GM12873 (cell line): ENCODE data around the gene SLC37A4.
A peak's percentile ranks its signal among the peaks of the same experiment; 100 is the strongest.

Source experiments
- TF ChIP-seq, protein P1 (sequence below): IDR thresholded peaks from 2 replicates; pipeline ENCODE4 v1.5.1; 2012; ENCODE audit warnings: low read depth, mild to moderate bottlenecking, moderate library complexity, low read length, control low read depth; ENCODE audit not compliant: insufficient read depth; ENCODE audit errors: missing control alignments

The SLC37A4 gene

DNA sequence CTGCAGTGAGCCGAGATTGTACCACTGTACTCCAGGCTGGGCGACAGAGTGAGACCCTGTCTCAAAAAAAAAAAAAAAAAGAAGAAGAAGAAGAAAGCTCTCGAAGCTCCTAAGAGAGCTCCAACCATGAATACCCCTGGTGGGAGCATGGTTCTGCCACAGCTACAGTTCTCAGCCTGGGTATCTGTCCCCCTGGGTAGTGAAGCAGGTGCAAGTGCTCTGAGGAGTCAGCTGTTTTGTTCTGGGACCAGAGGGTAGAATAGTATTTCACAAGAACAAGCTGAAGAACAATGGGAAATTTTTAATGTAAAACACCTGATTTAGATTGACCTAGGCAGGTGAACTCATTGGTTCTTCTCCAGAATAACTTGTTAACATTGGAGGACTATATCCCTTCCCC, 30.6 kb upstream of the SLC37A4 start:
- TF ChIP-seq, protein P1, sequence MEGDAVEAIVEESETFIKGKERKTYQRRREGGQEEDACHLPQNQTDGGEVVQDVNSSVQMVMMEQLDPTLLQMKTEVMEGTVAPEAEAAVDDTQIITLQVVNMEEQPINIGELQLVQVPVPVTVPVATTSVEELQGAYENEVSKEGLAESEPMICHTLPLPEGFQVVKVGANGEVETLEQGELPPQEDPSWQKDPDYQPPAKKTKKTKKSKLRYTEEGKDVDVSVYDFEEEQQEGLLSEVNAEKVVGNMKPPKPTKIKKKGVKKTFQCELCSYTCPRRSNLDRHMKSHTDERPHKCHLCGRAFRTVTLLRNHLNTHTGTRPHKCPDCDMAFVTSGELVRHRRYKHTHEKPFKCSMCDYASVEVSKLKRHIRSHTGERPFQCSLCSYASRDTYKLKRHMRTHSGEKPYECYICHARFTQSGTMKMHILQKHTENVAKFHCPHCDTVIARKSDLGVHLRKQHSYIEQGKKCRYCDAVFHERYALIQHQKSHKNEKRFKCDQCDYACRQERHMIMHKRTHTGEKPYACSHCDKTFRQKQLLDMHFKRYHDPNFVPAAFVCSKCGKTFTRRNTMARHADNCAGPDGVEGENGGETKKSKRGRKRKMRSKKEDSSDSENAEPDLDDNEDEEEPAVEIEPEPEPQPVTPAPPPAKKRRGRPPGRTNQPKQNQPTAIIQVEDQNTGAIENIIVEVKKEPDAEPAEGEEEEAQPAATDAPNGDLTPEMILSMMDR, result no peak

DNA sequence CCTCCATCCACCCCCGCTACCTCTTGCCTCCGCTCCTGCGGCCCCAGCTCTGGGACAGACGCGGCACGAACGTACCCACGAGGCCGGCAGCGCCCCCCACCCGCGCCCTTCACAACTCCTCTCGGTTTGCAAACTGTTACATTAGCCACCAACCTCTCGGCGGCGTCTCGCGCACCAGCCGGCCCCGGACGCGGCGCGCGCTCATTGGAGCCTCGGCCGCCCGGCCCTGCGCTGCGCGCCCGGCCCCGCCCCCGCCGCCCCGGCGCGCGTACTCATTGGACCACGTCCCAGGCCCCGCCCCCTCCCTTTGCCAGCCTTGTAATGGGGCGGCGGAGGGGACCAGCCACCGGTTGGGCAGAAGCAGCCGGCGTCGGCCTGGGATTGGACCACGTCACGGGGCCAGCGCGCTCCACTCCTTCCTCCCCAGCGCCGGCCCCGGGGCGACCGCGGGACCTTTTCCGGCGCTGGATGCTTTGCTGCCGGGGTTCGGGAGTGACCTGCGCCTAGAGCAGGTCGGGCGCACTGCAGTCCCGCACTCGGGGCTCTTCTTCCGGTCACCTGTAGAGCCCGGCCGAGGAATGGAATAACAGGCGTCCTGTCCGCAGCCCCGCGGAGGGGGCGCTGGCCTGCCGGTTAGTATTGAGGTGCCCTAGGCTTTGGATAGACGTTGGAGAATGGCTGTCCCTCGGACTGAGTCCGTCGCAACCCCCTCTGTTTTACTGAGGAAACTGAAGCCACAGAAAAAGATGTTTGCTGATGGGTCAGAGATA, 26.5 kb upstream of the SLC37A4 start, which contains the start of gene HYOU1:
HYOU1 (minus strand) TSS at position 206 of the 770 bp plus-strand sequence. CDS start 1,045 bp downstream, outside the sequence.
- TF ChIP-seq, protein P1, result peak; percentile 26

DNA sequence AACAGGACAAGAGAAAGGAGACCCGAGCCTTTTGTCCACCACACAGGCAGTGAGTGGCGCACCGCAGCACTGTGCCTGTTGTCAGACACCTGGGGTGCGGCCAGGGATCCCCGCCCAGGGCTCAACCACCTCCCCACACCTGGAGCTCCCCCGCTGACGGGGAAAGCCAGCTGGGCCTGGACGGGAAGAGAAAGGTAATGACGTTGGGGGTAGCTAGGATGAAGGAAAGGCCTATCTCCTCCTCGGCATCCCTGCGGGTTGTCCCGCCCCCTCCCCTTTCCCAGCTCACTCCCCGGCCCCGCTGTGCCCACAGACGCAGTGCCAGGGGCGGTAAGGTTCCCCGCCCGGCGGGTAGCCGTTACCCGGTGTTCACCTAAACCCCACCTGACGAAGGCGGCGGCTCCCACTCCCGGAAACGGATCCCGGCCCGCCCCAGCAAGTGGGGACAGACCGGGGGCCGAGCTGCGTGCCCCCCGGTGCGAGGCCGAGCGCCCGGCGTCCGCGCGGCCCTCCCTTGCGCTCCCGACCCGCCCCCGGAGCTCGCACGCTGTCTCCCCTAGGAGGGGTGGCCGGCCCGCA, 25.8 kb upstream of the SLC37A4 start:
- TF ChIP-seq, protein P1, result no peak

GRCh38 chr11:119055901-119056300, 25.2 kb upstream of the SLC37A4 start:
- TF ChIP-seq, protein P1, result peak; percentile 38

DNA sequence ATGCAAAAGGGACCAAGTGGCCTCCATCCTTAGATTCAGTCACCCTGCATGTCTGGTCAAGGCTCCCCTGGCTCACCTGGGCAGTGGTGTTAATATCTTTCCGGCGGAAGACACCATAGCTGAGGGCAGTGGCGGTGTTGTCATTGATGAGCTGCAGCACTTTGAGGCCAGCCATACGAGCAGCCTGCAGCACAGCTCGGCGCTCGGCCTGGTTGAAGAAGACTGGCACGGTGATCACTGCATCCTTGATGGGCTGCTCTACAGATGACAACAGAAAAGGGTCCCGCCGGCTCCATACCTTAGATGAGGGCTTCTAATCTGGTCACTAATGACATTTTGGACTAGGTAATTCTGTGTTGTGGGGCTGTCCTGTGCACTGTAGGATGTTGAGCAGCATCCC, 23.7 kb upstream of the SLC37A4 start:
- TF ChIP-seq, protein P1, result no peak

DNA sequence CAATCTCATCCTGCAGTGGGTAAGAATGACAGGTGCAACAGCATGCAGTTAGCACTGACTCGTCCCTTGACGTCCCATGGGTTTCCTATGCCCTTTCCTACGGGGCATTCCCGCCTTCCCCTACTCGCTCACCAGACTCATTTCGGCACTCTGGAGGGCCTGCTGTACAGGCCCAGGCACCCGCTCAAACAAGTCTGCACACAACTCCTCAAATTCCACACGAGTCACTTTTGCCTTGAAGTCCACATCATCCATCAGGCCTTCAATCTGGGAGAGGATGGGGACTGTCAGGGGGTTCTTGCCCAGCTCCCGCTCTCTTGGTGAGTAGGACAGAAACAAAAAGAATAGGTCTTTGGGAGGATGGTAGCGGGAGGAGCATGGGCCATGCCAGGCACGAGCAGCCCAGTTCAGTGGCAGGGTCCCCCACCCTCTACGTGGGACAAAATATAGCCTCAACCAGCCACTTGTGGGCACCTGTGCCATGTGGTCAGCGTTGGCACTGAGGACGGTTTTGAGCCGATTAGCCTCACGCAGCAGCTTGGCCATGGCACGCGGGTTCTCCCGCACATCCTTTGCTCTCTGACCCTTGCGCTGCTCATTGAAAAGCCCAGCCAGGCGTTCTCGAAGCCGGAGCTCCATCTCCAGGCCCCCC, 21.6 kb upstream of the SLC37A4 start:
- TF ChIP-seq, protein P1, result no peak
